Common myeloid progenitor, CD34-positive (primary cell): ENCODE data around the gene ULK1.

Experiments
- CTCF ChIA-PET: fragments of 350-600 bp; sonication (Branson Sonifier 250); formaldehyde crosslinking; loops from one replicate; lab custom pipeline; 2021; ENCODE audit warnings: antibody characterized with exemption; lab: Charles Lee
- POLR2A ChIA-PET: fragments of 350-600 bp; sonication (Branson Sonifier 250); formaldehyde crosslinking; loops from one replicate; lab custom pipeline; 2021; ENCODE audit warnings: antibody characterized with exemption; lab: Charles Lee
- DNase-seq, 3 donors: peaks; one replicate each; pipeline versions ENCODE4 v3.0.0 to v3.0.0-alpha.2; 2013
- H3K27ac ChIP-seq, 2 experiments: 1 replicate in 1 of 2; 2 replicates in 1 of 2; pipeline ENCODE4 v1.7.0; 2013; ENCODE audit warnings: inconsistent platforms in 2 of 2, low read length in 2 of 2, mild to moderate bottlenecking in 2 of 2, low read depth in 1 of 2, moderate library complexity in 1 of 2; ENCODE audit not compliant: severe bottlenecking in 2 of 2, insufficient read depth in 1 of 2, poor library complexity in 1 of 2
- H3K27me3 ChIP-seq, 5 experiments: replicated peaks in 2 of 5; 1 replicate in 3 of 5; 2 replicates in 2 of 5; pipeline versions ENCODE4 v1.6.1 to v1.7.0; 2013; ENCODE audit warnings: low read length in 4 of 5, mild to moderate bottlenecking in 2 of 5, moderate library complexity in 2 of 5, inconsistent platforms in 1 of 5; ENCODE audit not compliant: insufficient read depth in 5 of 5, control insufficient read depth in 4 of 5
- H3K36me3 ChIP-seq, 4 experiments: 1 replicate in 2 of 4; 2 replicates in 2 of 4; pipeline versions ENCODE4 v1.6.1 to v1.7.0; 2013; ENCODE audit warnings: low read length in 3 of 4, control low read depth in 1 of 4, mild to moderate bottlenecking in 1 of 4; ENCODE audit not compliant: control insufficient read depth in 4 of 4, insufficient read depth in 4 of 4
- H3K4me1 ChIP-seq, 4 experiments: 1 replicate in 3 of 4; 2 replicates in 1 of 4; pipeline versions ENCODE4 v1.6.1 to v1.7.1; 2013; ENCODE audit warnings: low read length in 3 of 4, mild to moderate bottlenecking in 3 of 4, control low read depth in 1 of 4, inconsistent platforms in 1 of 4, moderate library complexity in 1 of 4; ENCODE audit not compliant: control insufficient read depth in 4 of 4, insufficient read depth in 4 of 4; ENCODE audit errors: control extremely low read depth in 1 of 4
- H3K4me3 ChIP-seq, 7 experiments: 1 replicate in 4 of 7; 2 replicates in 3 of 7; pipeline versions ENCODE4 v1.5.1 to v1.7.0; 2013; ENCODE audit warnings: mild to moderate bottlenecking in 7 of 7, low read length in 6 of 7, moderate library complexity in 6 of 7, inconsistent platforms in 2 of 7, low read depth in 2 of 7, control low read depth in 1 of 7; ENCODE audit not compliant: insufficient read depth in 4 of 7, control insufficient read depth in 1 of 7; ENCODE audit errors: extremely low read depth in 1 of 7
- H3K9me3 ChIP-seq, 5 experiments: 1 replicate in 4 of 5; 2 replicates in 1 of 5; pipeline versions ENCODE4 v1.6.1 to v1.7.1; 2013; ENCODE audit warnings: low read length in 4 of 5, mild to moderate bottlenecking in 2 of 5, inconsistent platforms in 1 of 5, low read depth in 1 of 5, moderate library complexity in 1 of 5; ENCODE audit not compliant: control insufficient read depth in 4 of 5, insufficient read depth in 2 of 5; ENCODE audit errors: control extremely low read depth in 1 of 5
- WGBS: methylation state at CpG from one replicate; pipeline ENCODE4 v1.1.5; 2013; ENCODE audit not compliant: insufficient coverage; 5-methylcytosine and 5-hydroxymethylcytosine counted together

ULK1 gene

GRCh38 chr12:131962069-131962468, 67.6 kb downstream of the ULK1 start:
- peaks cover 6 to 38% (median 15%) of the 10 kb centered on the region in 4 experiments for H3K36me3 ChIP-seq
- H3K4me3 ChIP-seq, result no peak overlapping the region
- no peak for DNase-seq
- WGBS, result 100% methylated on average over 5 of the region's 8 CpGs
- H3K9me3 ChIP-seq, result no peaks in the 10 kb centered on the region
- H3K27ac ChIP-seq, result no peak overlapping the region
- POLR2A ChIA-PET, result no interaction called here
- peaks cover 0 to 2% (median 1%) of the 10 kb centered on the region in 4 experiments for H3K4me1 ChIP-seq
- CTCF ChIA-PET, result interaction anchor here (1.0 kb wide), 1 partner anchor 9 kb away, joined by 4 read pairs; no protein-coding TSS in a partner anchor
- no peaks in the 10 kb centered on the region for H3K27me3 ChIP-seq

- Histone ChIP-seq H3K36me3 (peaks cover 6 to 38% (median 15%) of the 10 kb centered on the region in 4 experiments), H3K27me3 (no peaks in the 10 kb centered on the region), H3K9me3 (no peaks in the 10 kb centered on the region), H3K27ac (no peak overlapping the region), H3K4me1 (peaks cover 0 to 2% (median 1%) of the 10 kb centered on the region in 4 experiments), H3K4me3 (no peak overlapping the region)
- ChIA-PET POLR2A (no interaction called here), CTCF (interaction anchor here (0.5 to 1.2 kb wide), 2 partner anchors 10 to 11 kb away, joined by 3 to 4 read pairs; no protein-coding TSS in a partner anchor)
- 74% methylated on average over 3 of the region's 4 CpGs for WGBS
- no peak for DNase-seq
These were observed 69.0 kb downstream of the ULK1 start for GRCh38 chr12:131963381-131963780.

GRCh38 chr12:131965073-131965472, 70.7 kb downstream of the ULK1 start:
- DNase-seq, result no peak
- H3K4me1 ChIP-seq, result peaks cover 0 to 2% (median 1%) of the 10 kb centered on the region in 4 experiments
- H3K27ac ChIP-seq, result no peak overlapping the region
- WGBS, result no CpG with 5 or more reads among the region's 2 CpGs
- CTCF ChIA-PET, result no interaction called here
- H3K27me3 ChIP-seq, result no peaks in the 10 kb centered on the region
- no peak overlapping the region for H3K4me3 ChIP-seq
- POLR2A ChIA-PET, result no interaction called here
- H3K36me3 ChIP-seq, result peaks cover 6 to 30% (median 12%) of the 10 kb centered on the region in 4 experiments
- no peaks in the 10 kb centered on the region for H3K9me3 ChIP-seq

DNA sequence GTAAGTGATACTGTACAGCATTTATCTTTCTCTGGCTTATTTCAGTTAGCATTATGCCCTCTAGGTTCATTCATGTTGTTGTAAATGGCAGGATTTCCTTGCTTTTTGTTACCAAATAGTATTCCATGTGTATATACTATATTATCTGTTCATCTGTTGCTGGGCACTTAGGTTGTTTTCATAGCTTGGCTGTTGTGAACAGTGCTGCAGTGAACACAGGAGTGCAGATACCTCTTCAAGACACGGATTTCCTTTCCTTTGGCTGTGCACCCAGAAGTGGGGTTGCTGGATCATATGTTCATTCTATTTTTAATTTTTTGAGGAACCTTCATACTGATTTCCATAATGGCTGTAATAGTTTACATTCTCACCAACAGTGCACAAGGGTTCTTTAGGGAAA, 76.8 kb downstream of the ULK1 start:
- ChIA-PET CTCF (no interaction called here), POLR2A (no interaction called here)
- H3K4me3 ChIP-seq, result no peak overlapping the region
- H3K4me1 ChIP-seq, result peaks cover 0 to 9% (median 2%) of the 10 kb centered on the region in 4 experiments
- no peaks in the 10 kb centered on the region for H3K27me3 ChIP-seq
- H3K36me3 ChIP-seq, result peaks cover 0 to 7% (median 1%) of the 10 kb centered on the region in 4 experiments
- DNase-seq, result peak in 1 of 3 donors; percentile 13
- H3K27ac ChIP-seq, result no peak overlapping the region
- 29% methylated on average over 1 of the region's 1 CpG for WGBS
- H3K9me3 ChIP-seq, result no peaks in the 10 kb centered on the region
